Measurements from ENCODE around the gene AFAP1.

The AFAP1 gene

DNA sequence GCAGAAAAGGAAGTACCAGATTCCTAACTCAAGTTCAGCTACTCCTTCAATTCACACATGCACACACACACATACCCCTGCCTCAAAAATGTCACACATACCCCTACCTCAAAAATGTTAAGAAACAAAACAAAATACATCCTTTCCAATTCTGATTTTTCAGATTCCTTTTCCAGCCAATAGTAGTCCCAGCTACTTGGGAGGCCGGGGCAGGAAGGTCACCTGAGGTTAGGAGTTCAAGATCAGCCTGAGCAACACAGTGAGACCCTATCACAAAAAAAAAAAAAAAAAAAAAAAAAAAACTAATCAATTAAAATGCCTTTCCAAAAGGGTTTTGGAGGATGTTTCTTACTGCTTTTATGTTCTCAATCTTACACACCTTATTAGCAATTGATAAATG lies 138.0 kb downstream of the AFAP1 start:
- no peak for DNase-seq

DNA sequence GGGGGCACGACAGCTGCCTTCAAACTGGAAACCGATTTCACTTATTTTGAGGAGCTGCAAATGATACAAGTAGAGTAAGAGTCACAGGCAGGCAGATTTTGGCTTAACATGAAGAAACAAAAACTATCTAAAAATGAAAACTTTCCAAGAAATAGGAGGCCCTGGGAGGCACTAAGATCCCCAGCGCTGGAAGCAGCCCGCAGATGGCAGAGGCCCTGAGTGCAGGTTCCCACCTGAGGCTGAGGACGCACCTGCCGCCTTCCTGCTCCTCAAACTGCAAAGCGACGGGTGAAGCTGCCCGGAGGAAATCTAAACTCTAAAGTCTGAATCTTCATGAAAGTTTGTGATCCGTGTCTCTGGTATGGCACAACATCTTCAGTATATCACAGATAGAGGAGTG lies 138.7 kb downstream of the AFAP1 start:
- no peak for DNase-seq

DNA sequence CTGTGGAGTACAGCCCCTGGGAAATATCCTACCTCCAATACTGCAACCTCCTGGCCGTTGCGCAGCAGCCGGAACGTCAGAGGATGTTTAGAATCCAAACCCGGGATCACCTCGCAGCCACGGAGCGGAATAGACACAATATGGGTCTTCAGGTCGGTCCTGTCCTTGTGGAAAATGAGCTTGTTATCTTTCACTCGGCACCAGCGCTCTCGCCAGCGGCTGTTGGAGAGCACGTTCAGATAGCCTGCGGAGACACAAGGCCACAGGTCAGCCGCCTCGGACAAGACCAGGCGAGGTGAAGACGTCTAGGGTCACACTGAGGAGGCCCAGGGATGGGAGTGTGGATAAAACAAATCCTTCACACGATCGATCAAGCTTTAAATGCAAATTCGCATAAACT lies 139.3 kb downstream of the AFAP1 start:
- DNase-seq: no peak

DNA sequence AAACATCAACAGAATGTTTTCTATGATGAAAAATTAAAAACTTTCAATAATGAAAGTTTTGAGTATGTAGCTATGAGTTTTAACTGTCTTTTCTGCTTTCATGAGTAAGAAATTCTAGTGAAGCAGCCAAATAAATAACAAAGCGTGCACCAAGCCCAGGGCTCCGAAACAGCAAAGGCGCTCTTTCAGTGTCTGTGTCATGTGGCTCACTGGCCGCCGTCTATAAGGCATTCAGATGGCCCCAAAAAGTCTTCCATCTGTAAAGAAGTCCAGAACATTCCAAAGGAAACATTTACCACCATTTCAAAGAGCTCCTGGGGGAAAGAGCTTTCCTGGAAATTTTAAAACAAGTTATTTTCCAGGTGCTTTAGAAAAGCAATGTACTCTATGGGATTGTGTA lies 139.9 kb downstream of the AFAP1 start:
- no peak for DNase-seq

DNA sequence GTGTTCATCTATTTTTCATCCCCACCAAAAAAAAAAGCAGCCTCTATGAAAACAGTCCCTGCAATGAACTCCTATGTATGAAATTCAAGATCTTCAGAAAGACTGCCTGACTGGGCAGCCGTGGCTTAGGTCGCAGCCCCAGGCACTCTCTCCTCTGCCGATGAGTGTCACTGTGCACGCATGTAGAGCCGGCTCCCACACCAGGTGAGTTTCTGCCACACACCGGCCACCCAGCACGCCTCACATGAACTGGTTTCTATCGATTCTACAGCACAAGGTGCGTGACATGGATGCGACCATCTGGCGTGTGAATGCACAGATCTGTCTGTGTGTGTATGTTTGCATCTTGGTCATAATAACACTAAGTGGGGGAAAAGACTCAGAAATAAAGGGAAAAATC lies 140.4 kb downstream of the AFAP1 start:
- DNase-seq: no peak

DNA sequence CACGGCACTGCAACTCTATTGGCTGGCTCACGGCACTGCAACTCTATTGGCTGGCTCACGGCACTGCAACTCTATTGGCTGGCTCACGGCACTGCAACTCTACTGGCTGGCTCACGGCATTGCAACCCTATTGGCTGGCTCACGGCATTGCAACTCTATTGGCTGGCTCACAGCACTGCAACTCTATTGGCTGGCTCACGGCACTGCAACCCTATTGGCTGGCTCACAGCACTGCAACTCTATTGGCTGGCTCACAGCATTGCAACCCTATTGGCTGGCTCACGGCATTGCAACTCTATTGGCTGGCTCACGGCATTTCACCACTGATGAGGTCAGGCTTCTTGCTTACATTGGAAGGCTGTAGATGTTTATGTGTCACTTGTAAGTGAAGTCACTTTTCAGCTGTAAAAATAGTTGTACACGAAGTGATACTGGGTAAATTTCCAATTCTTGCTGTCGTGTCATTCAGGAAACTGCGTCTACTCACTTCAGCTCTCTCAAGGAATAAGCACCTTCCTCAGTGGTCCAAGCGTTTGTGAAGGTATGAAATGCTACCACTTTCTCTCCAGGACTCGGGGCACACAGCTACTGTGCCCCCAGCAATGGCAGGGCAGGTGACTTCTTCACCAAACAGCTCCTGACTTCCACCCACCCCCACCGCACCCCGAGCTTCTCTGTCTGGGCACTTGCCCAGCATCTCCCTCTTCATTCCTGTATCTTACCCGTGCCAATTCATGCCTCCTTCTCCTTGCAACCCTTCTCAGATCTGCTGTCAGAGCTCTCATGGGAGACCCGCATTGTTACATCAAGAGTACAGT lies 141.3 kb downstream of the AFAP1 start:
- peak in 1 of 4 experiments; percentile 15 for DNase-seq

DNA sequence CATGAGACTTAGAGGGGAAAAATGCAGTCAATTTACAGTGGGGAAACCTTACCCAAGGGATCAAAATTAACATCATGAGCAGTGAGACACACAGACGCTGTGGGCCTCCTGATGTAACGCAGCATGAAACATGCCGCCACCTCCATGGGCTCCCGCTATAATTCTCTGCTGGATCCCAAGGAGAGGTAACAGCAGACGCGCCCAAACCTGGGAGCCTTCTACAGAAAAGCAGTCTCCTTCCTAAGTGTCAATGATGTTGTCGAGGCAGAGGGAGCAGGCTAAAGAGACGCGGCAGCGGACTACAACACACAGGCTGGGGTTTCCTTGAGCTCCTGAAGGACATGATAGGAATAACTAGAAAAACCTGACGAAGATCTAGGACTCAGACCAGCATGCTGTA lies 142.3 kb downstream of the AFAP1 start:
- DNase-seq: no peak

DNA sequence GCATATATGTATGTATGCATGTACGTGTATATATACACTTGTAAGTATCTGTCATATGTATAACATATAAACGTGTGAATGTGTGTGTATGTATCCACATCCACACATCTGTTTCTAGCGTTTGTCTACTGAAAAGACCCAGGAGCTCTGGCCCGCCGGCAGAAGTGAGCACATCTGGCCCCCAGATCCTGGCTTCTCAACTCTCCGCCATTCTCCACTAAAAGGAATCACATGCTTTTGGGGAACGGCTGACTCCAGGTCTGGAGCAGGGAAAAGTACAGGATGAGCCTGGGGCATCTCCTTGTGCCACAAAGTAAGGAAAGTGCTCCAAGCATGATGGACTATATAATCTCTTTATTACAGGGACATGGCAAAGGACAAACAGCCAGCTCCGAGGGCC lies 143.7 kb downstream of the AFAP1 start:
- no peak for DNase-seq

DNA sequence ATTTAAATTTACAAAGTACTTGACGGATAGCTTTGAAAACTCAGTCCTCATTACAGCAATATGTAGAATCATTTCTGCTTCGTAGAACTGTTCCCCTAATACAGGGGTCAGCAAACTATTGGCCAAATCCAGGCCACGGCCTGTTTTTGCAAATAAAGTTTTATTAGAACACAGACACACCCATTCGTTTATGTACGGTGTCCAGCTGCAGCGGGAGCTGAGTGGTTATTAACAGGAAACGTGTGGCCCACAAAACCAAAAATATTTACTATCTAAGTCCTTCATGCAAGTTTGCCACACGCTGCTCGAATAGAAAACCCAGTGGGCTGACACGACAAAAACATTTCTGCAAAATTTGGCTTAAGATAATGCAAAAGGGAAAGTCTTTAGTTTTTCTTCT lies 146.5 kb downstream of the AFAP1 start:
- no peak for DNase-seq

DNA sequence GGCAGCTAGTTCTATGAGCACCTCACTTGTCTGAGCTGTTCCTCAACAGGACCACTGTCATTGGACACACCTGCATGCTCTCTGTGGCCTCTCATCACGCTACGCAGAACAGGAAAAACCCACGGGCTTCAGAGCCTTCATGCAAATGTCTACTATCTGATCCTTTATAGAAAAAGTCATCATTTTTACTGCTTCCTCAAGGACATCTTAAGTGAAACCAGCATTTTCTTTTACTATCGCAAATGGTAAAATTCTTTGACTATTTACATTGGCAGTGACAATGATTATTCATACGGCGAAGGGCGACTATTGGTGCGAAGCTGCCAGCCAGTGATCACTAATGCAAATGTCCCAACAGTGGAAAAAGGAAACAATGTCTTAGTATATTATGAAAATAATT lies 147.0 kb downstream of the AFAP1 start:
- no peak for DNase-seq

DNA sequence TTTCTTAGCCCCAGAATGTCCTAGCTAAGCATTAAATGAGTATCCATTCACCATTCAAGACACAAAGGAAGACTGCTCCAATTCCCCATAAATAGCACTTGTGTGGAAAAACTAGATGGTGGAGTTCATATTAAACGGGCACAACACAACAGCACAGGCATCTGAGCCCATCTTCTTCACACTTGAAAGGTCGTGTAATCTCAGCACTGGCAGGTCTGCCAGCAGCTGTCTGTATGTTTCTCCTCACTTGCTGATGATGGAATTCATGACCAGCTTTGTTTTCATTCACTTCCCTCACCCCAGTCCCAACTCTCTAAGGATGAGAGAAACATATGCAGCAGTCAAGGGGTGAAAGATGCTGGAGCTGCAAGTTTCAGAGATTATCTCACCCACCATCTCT lies 148.7 kb downstream of the AFAP1 start:
- DNase-seq: no peak

DNA sequence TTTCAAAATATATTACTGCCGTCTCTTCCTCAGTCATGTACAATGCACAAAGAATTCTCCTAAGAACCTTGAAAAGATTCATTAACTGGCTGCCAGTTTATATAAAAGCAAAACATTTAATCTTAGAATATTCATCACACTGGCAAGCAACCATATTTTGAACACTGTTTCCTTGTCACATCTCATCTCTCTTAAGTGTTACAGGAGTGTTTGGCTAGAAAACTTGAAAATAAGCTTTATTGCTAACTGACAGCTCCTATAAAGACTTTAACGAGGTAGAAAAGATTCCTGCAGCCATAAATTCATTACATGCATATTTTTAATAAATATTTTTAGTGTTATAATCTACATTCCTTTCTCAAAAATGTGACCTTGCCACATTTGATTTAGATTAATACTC lies 149.6 kb downstream of the AFAP1 start:
- DNase-seq: no peak

DNA sequence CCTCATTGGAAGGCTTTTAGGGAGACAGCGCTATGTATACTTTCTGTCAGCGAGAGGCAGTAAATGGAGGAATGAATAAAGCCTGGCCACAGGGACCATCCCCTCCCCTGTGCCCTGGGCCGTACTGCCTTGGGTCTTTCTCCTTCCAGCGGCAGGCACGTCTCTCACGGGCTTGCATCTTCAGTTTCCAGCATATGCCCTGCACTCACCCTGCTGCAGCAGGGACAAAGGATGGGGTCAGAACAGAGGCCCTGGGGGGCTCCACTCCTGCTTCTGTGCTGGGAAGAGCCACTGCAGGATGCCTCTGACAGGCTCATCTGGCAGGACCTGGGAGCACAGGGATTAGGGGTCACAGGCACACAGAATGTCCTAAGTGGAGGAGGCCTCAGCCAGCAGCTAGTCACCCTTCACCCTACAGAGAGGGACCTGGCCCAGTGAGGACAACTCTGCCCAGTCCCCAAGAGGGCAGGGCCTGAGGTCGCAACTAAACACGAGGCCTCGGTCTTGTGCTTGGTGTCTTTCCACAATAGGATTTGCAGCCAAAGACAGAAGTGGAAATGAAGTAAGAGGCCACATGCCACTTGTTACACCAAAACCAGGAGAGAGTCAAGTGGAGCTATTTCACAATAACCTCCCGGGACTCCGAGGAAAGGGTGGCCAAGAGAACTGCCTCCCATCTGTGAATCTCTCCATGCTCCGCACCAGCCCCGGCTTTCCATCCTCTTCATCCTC lies 150.8 kb downstream of the AFAP1 start:
- DNase-seq: peak; percentile 62 to 86 (median 82)

DNA sequence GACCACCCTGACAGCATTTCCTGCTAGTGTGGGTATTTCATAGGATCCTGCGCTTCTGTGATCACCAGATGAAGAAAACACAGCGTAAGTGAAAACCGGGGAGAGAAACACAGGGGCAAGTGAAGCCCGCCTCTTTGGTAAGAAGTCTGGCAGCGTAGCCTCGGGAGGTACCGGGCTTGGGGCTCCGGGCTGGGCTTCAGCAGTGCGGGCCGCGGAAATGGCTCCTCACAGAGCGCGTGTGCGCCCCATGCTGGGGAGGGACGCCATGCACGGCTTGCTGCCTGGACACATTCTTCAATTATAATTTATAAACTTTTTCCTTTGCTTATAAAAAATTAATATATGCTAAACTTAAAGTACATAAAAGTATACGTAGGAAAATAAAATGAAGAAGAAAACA lies 151.5 kb downstream of the AFAP1 start:
- DNase-seq: no peak

DNA sequence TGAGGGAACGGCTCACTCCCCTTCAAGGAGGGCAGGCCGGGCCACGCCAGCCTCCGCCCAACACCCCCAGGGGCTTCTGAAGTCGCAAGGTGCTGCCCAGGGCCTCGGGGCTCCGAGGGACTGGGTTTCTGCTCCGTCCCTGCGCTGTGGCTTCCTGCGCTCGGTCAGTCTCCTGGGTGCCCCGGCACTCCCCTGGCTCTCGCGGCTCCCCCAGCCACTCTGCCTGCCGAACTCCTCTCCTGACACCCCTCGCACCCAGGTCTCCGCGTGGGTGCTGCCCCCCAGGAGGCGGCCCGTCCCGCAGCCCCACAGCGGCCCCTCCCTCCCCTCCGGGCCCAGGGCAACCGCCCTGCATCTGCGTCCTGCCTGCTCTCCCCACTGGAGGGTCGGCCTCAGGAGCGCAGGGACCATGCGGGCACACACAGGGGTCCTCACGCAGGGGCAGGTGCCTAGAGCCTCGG lies 151.9 kb downstream of the AFAP1 start:
- no peak for DNase-seq

DNA sequence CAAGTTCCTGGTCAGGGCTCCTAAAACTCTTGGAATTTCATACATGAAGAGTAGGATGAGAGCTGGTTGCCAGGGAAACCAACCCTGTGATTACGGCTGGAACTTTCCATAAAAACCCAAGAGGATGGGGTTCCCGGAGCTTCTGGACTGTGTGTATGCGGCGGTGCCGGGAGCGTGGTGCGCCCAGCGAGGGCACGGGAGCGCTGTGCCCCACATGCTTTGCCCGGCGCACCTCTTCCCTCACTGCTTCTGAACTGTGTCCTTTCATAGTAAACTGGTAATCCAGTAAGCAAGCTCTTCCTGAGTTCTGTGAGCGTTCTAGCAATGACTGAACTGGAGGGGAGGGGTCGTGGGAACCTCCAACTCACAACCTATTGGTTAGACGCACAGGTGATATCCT lies 152.6 kb downstream of the AFAP1 start:
- DNase-seq: no peak

DNA sequence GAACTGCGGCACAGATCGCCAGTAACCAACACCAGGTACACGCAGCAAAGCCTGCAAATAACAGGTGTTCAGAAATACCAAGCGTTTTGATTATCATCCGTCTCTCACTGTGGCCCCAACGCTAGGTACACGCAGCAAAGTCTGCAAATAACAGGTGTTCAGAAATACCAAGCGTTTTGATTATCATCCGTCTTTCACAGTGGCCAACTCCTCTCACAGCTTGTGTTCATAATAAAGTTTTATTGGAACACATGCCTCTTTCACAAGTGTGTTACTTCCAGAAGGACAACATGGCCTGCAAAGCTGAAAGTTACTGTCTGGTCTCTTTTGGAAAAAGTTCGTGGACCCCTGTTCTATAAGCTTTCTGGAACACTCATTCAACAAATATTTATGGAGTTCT lies 153.1 kb downstream of the AFAP1 start:
- DNase-seq: no peak

DNA sequence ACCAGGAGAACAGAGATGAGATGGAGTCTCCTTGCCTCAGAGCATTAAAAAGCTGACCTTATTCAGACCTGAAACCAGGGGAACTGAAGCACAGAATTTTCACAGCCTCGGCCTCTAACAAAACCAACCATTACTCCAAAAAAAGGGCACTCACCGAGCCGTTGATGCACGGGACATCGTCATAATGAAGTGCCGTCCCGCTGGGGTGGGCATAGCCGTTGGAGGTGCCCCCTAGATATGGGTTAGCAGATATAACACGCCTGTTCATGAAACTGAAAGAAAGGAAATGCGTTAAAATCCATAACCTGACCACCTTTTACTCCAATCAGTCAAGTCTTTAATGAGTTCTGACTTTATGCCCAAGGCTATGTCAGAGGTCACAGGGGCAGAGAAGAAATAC lies 153.6 kb downstream of the AFAP1 start:
- DNase-seq: no peak

DNA sequence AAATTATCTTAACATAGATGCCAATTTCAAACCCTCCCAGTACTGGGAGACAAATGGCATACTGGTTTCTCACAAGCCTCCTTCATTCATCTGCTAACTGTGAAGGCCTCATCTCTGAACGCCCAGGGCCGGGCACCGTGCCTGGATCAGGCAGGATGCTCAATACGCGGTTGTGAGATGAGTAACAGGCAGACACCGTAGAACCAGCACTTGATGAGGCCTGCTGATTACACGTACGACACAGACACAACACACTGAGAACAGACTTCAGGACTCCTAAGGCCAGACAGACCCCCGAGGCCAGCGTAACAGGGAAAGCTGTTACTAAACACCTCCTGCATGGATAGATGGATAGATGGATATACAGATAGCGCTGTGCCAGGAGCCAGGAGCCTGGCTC lies 154.6 kb downstream of the AFAP1 start:
- DNase-seq: no peak

DNA sequence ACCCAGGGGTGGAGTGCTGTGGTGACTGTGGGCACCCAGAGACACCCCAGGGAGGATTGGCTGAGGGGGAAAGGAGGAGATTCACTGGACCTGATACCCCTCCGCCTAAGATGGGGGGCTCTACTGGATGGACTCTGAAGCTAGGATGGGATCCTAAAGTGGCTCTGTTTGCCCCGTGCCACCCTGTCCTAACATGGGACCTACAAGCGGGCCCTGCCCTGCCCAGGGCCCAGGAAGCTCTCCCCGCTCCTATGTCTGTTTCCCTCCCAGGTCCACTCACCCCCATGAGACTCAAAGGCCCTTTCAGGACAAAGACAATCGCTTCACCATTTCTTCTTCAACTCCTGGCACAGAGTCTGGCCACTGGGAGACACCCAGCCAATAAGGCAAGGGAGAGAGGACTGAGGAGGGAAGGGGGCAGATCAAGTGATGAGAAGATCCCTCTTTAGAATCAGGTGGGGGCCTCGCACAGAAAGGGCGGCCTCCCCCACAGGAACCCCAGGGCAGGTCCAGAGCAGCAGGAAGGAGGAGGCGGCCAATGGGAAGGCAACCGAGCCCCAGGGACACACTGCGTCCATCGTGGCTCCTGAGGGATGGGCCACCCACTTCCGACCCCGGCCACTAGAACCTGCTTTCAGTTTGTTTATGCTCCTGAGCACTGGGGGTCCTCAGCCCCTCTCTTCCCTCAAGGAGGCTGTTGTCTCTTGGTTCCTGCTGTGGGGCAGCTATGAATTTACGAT lies 155.4 kb downstream of the AFAP1 start:
- DNase-seq: no peak

DNA sequence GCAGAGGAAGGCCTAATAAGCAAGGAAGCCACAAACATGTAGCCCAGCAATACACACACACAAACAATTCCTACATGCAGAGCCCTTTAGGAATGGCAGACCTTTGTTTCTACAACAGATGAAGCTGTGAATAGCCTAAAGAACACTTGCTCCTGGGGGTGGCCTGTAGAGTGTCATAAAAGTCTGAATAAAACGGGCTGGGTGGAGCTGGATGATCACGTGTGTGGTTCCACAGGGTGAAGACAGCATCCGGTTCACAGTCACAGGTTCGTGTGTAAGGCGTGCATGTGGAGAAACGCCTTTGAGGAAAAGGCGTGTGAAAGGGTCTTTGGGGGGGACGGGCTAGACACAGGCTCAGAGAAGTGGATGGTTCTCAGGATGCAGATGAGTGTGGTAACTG lies 156.1 kb downstream of the AFAP1 start:
- no peak for DNase-seq

DNA sequence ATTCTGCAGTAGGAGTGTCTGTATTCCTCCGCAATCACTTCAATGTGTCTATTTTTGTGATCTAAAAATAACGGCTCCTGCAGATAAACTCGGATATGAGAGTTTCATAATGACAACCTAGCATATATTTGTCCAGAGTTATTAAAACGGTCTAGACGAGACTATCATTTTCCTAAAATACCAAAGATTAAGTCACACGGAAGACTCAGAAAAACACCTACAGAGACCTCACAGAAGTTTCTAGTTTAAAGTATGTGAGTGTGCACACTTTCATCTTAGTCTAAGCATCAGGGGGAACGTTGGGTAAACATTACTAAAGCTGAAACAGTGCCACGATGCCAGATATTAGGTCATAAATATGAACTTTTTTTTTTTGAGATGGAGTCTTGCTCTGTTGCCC lies 156.9 kb downstream of the AFAP1 start:
- no peak for DNase-seq

DNA sequence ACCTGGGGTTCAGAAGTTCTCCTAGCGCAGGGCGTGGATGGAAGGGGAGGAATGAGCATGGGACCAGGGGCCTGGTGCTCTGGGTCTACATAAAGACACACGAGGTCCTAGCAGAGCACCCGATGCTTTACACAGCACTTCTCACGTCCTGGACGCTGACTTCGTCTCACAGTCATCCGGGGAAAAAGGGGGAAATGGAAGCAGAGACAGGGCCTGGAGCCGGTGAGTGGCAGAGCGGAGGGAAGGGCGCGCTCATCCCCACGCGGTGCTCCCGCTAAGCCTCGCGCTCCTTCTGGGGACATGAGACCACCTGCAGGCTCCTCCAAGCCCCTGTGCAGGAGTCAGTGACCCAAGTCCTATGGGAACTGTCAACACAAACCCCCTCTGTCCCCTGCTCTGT lies 157.7 kb downstream of the AFAP1 start:
- no peak for DNase-seq

DNA sequence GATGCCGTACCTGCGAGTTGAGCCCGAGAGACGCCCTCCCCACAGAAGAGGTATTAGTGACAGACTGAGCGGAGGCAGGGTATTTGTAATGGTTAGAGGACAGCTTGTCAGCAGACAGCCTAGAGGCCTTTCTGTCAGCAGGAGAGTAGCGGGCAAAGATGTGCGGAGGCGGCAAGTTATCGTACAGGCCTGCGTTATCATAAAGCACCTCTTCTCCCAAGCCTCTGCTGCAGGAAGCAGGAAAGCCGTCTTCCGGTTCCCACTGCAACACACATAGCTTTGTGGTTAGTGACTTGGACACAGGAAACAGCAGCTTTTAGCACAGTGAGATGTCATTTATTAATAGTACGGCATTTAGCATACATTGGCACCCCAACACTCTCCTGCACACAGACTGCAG lies 158.3 kb downstream of the AFAP1 start:
- DNase-seq: peak; percentile 14 to 51 (median 40)
